Liver (tissue), 9 donors: ENCODE data around the gene GARNL3. TPM values are rescaled to one million over a fixed set of nuclear protein-coding genes. Genes with fewer than 3 reads are reported as not detected.

Source experiments
- DNase-seq: peaks from one replicate; pipeline ENCODE4 v3.0.0-alpha.2; 2017; ENCODE audit warnings: low spot score
- H3K27ac ChIP-seq, 2 donors: one replicate each; pipeline ENCODE4 v1.7.0; 2013; ENCODE audit warnings: inconsistent platforms in 2 of 2, low read length in 2 of 2, control low read depth in 1 of 2, low read depth in 1 of 2, mild to moderate bottlenecking in 1 of 2
- H3K27me3 ChIP-seq, 4 donors: one replicate each; pipeline versions ENCODE4 v1.6.1 to v1.7.0; 2013; ENCODE audit warnings: low read length in 3 of 4, inconsistent platforms in 1 of 4, mild to moderate bottlenecking in 1 of 4, moderate library complexity in 1 of 4; ENCODE audit not compliant: control insufficient read depth in 4 of 4, insufficient read depth in 4 of 4
- H3K36me3 ChIP-seq, 4 donors: one replicate each; pipeline versions ENCODE4 v1.6.1 to v1.7.0; 2013; ENCODE audit warnings: low read length in 3 of 4, mild to moderate bottlenecking in 3 of 4, low read depth in 1 of 4, moderate library complexity in 1 of 4; ENCODE audit not compliant: control insufficient read depth in 4 of 4, insufficient read depth in 3 of 4
- H3K4me1 ChIP-seq, 4 donors: one replicate each; pipeline versions ENCODE4 v1.6.1 to v1.7.0; 2013; ENCODE audit warnings: low read length in 3 of 4, mild to moderate bottlenecking in 3 of 4, moderate library complexity in 1 of 4; ENCODE audit not compliant: control insufficient read depth in 4 of 4, insufficient read depth in 4 of 4
- H3K4me3 ChIP-seq, 3 donors: one replicate each; pipeline versions ENCODE4 v1.6.1 to v1.7.0; 2013; ENCODE audit warnings: low read length in 3 of 3, control low read depth in 1 of 3, low read depth in 1 of 3, mild to moderate bottlenecking in 1 of 3
- H3K9ac ChIP-seq, 2 donors: one replicate each; pipeline ENCODE4 v1.7.0; 2013; ENCODE audit warnings: low read length in 2 of 2, mild to moderate bottlenecking in 2 of 2, moderate library complexity in 2 of 2, control low read depth in 1 of 2, low read depth in 1 of 2
- H3K9me3 ChIP-seq, 4 donors: one replicate each; pipeline versions ENCODE4 v1.6.1 to v1.7.0; 2013; ENCODE audit warnings: low read length in 3 of 4; ENCODE audit not compliant: control insufficient read depth in 4 of 4
- EGR1 ChIP-seq, 2 donors: IDR thresholded peaks; 2 replicates each; pipeline ENCODE4 v1.6.1; 2016 to 2018; ENCODE audit warnings: antibody characterized with exemption in 2 of 2, low read depth in 2 of 2
- FOXA1 ChIP-seq: IDR thresholded peaks from 2 replicates; pipeline ENCODE4 v1.6.1; 2016; ENCODE audit warnings: antibody characterized with exemption
- FOXA2 ChIP-seq: IDR thresholded peaks from 2 replicates; pipeline ENCODE4 v1.6.1; 2016; ENCODE audit warnings: antibody characterized with exemption
- GABPA ChIP-seq, 2 donors: IDR thresholded peaks in 1 of 2; conservative IDR thresholded peaks in 1 of 2; 2 replicates each; pipeline ENCODE4 v1.6.1; 2016; ENCODE audit warnings: antibody characterized with exemption in 2 of 2, mild to moderate bottlenecking in 1 of 2, moderate library complexity in 1 of 2
- HNF4A ChIP-seq, 2 donors: conservative IDR thresholded peaks; 2 replicates each; pipeline ENCODE4 v1.6.1; 2016; ENCODE audit warnings: antibody characterized with exemption in 2 of 2, mild to moderate bottlenecking in 2 of 2
- HNF4G ChIP-seq: IDR thresholded peaks from 2 replicates; pipeline ENCODE4 v1.6.1; 2016; ENCODE audit warnings: antibody characterized with exemption
- JUND ChIP-seq, 2 donors: IDR thresholded peaks; 2 replicates each; pipeline ENCODE4 v1.6.1; 2016; ENCODE audit warnings: antibody characterized with exemption in 2 of 2
- NR2F2 ChIP-seq: IDR thresholded peaks from 2 replicates; pipeline ENCODE4 v1.6.1; 2016; ENCODE audit warnings: antibody characterized with exemption
- RAD21 ChIP-seq, 2 donors: IDR thresholded peaks; 2 replicates each; pipeline ENCODE4 v1.6.1; 2016; ENCODE audit warnings: antibody characterized with exemption in 2 of 2, mild to moderate bottlenecking in 2 of 2
- RXRA ChIP-seq, 2 donors: IDR thresholded peaks; 2 replicates each; pipeline ENCODE4 v1.6.1; 2017 to 2018; ENCODE audit warnings: antibody characterized with exemption in 2 of 2, mild to moderate bottlenecking in 1 of 2
- SP1 ChIP-seq: IDR thresholded peaks from 2 replicates; pipeline ENCODE4 v1.6.1; 2018; ENCODE audit warnings: antibody characterized with exemption, mild to moderate bottlenecking
- TAF1 ChIP-seq: conservative IDR thresholded peaks from 2 replicates; pipeline ENCODE4 v1.6.1; 2016; ENCODE audit warnings: antibody characterized with exemption, mild to moderate bottlenecking
- YY1 ChIP-seq: IDR thresholded peaks from 2 replicates; pipeline ENCODE4 v1.6.1; 2016; ENCODE audit warnings: antibody characterized with exemption, mild to moderate bottlenecking
- WGBS: extraction: QIAGEN DNeasy Blood & Tissue Kit; methylation state at CpG from one replicate; pipeline ENCODE4 v1.1.7; 2013; 5-methylcytosine and 5-hydroxymethylcytosine counted together
- polyA plus RNA-seq, 2 donors: library from polyadenylated mRNA; stranded (reverse) in 1 of 2; unstranded in 1 of 2; fragments of 200-250 nt in 1 of 2; fragments of >200 nt in 1 of 2; fragmentation: Nextera tagmentation in 1 of 2; extraction: Ambion mirVana in 1 of 2; gene quantifications; one replicate each; pipeline versions ENCODE4 v1.2.1 to v1.2.3, GENCODE V29; 2013 to 2015
- total RNA-seq, 2 donors: library from RNA; depleted of rRNA; stranded (reverse); fragments of >200 nt; gene quantifications; one replicate each; pipeline ENCODE4 v1.2.3, GENCODE V29; 2014
- TF ChIP-seq, protein P1 (sequence below): IDR thresholded peaks from 2 replicates; pipeline ENCODE4 v1.6.1; 2016; ENCODE audit warnings: antibody characterized with exemption, mild to moderate bottlenecking
- TF ChIP-seq, protein P2 (sequence below): fragments of 150-350 bp; IDR thresholded peaks from 2 replicates; pipeline ENCODE4 v1.5.1; 2017; ENCODE audit warnings: improper control_type of control experiment, low read depth, low read length; ENCODE audit not compliant: missing input control
- TF ChIP-seq, protein P3 (sequence below): IDR thresholded peaks from 2 replicates; pipeline ENCODE4 v1.6.1; 2016; ENCODE audit warnings: antibody characterized with exemption
- TF ChIP-seq, protein P4 (sequence below): IDR thresholded peaks from 2 replicates; pipeline ENCODE4 v1.6.1; 2016; ENCODE audit warnings: antibody characterized with exemption
- TF ChIP-seq, protein P5 (sequence below): IDR thresholded peaks from 2 replicates; pipeline ENCODE4 v1.6.1; 2016; ENCODE audit warnings: antibody characterized with exemption
- donor health status: healthy.
- donor health status: healthy.
- donor health status: healthy.
- donor health status: healthy.
- donor health status: healthy.

The GARNL3 gene
- total and polyA plus RNA-seq, 4 donors: 0.89 to 6.7 (median 3.5) TPM

DNA sequence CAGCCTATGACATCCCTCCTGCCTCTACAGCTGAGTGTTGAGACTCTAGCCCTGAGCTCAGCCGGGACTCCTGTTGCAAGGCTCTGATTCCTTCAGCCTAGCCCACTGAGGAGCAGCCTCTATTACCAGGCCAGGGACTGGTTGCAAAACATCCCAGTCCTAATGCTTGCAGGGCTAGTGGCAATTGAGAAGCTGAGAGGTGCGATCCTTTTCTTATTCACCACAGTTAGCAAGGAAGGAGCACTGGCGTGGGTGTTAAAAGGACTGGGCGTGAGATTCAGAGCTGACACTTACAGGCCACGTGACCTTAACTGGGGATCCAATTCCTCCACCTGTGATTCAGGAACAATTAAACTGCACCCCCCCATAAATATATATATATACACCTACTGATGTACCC, 58.8 kb downstream of the GARNL3 start (continued):
- TF ChIP-seq, protein P1, sequence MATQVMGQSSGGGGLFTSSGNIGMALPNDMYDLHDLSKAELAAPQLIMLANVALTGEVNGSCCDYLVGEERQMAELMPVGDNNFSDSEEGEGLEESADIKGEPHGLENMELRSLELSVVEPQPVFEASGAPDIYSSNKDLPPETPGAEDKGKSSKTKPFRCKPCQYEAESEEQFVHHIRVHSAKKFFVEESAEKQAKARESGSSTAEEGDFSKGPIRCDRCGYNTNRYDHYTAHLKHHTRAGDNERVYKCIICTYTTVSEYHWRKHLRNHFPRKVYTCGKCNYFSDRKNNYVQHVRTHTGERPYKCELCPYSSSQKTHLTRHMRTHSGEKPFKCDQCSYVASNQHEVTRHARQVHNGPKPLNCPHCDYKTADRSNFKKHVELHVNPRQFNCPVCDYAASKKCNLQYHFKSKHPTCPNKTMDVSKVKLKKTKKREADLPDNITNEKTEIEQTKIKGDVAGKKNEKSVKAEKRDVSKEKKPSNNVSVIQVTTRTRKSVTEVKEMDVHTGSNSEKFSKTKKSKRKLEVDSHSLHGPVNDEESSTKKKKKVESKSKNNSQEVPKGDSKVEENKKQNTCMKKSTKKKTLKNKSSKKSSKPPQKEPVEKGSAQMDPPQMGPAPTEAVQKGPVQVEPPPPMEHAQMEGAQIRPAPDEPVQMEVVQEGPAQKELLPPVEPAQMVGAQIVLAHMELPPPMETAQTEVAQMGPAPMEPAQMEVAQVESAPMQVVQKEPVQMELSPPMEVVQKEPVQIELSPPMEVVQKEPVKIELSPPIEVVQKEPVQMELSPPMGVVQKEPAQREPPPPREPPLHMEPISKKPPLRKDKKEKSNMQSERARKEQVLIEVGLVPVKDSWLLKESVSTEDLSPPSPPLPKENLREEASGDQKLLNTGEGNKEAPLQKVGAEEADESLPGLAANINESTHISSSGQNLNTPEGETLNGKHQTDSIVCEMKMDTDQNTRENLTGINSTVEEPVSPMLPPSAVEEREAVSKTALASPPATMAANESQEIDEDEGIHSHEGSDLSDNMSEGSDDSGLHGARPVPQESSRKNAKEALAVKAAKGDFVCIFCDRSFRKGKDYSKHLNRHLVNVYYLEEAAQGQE: no peak

DNA sequence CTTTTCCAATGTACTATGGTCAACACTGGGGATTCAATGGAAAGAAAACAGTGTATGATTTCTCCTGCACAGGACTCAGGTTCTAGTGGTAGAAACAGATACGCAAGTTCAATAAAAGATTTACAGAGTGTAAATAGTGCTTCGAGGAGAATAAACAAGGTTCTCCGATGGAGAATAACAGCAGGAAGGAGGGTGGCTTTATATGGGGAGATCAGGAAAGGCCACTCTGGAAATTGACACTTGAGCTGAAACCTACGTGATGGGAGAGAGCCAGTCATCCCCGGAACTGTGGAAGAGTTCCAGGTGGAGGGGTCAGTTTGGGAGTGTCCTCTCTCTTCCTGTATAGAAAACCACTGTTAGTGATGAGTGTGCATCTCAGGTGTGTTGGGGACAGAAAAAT, 65.9 kb downstream of the GARNL3 start:
- 49% methylated on average over 5 of the region's 5 CpGs for WGBS
- Histone ChIP-seq H3K27ac (no peak overlapping the region), H3K4me1 (peaks cover 0 to 4% (median 3%) of the 10 kb centered on the region in 4 donors), H3K27me3 (no peaks in the 10 kb centered on the region), H3K9ac (no peak overlapping the region), H3K36me3 (no peaks in the 10 kb centered on the region), H3K4me3 (no peak overlapping the region), H3K9me3 (no peaks in the 10 kb centered on the region)
- no peak for DNase-seq
- peak in 1 of 2 donors; percentile 17 for TF ChIP-seq RAD21 (IDR thresholded peaks at IDR 0.05)
- peak in 1 of 2 donors; percentile 11 for TF ChIP-seq HNF4A (conservative IDR thresholded peaks at IDR 0.05)
- no peak for TF ChIP-seq RXRA (IDR thresholded peaks at IDR 0.05)

DNA sequence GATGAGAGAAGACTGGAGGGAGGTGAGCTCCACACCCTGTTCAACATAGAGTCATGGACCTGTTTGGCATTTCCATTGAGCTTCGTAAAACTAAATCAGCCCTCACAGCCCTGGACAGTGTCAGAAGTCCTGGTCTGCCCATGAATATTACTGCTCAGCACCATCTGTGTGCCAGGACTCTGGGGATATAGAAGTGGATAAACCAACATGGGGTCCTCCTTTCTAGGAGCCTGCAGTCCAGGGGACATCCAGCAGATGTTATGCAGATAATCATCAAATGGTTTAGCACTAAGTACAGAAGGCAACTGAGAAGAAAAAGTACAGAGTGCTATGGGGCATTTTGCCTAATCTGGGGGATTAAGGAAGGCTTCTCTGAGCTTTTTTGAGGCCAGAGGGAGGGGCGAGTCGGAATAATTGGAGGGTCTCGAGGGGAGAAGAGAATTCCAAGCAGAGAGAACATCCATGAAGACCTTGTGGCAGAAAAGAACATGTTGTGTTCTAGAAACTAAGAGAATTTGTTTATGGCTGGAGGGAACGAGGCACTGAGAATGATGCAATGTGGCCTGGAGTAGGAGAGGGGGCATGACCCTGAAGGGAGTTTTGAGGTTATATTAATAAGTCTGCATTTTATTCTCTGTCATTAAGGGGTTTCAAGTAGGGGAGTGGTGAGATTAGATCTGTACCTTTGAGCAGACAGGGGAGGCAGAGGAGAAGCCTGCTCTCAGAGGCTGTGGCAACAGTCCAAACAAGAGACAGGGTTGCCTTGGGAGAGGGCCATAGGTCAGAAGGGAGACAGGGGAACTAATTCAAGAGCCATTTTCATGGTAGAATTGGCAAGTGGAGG, 68.9 kb downstream of the GARNL3 start:
- no peak overlapping the region for H3K4me3 ChIP-seq
- peak overlapping the region in 1 of 2 donors; percentile 15 for H3K27ac ChIP-seq
- H3K36me3 ChIP-seq: peaks cover 0 to 4% (median 2%) of the 10 kb centered on the region in 4 donors
- TF ChIP-seq EGR1 (IDR thresholded peaks at IDR 0.05; ENCODE audit: low read depth in 2 of 2): no peak
- no peak for TF ChIP-seq FOXA2
- TF ChIP-seq, protein P2, sequence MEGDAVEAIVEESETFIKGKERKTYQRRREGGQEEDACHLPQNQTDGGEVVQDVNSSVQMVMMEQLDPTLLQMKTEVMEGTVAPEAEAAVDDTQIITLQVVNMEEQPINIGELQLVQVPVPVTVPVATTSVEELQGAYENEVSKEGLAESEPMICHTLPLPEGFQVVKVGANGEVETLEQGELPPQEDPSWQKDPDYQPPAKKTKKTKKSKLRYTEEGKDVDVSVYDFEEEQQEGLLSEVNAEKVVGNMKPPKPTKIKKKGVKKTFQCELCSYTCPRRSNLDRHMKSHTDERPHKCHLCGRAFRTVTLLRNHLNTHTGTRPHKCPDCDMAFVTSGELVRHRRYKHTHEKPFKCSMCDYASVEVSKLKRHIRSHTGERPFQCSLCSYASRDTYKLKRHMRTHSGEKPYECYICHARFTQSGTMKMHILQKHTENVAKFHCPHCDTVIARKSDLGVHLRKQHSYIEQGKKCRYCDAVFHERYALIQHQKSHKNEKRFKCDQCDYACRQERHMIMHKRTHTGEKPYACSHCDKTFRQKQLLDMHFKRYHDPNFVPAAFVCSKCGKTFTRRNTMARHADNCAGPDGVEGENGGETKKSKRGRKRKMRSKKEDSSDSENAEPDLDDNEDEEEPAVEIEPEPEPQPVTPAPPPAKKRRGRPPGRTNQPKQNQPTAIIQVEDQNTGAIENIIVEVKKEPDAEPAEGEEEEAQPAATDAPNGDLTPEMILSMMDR: no peak
- TF ChIP-seq SP1: no peak
- TF ChIP-seq HNF4A (conservative IDR thresholded peaks at IDR 0.05): peak in 1 of 2 donors; percentile 12
- TF ChIP-seq HNF4G: no peak
- no peak for TF ChIP-seq RAD21 (IDR thresholded peaks at IDR 0.05)
- peak; percentile 89 for TF ChIP-seq NR2F2
- TF ChIP-seq, protein P3, sequence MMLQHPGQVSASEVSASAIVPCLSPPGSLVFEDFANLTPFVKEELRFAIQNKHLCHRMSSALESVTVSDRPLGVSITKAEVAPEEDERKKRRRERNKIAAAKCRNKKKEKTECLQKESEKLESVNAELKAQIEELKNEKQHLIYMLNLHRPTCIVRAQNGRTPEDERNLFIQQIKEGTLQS: peak; percentile 78
- TF ChIP-seq JUND (IDR thresholded peaks at IDR 0.05): no peak
- TF ChIP-seq, protein P1: no peak
- TF ChIP-seq FOXA1: no peak
- TF ChIP-seq, protein P4, sequence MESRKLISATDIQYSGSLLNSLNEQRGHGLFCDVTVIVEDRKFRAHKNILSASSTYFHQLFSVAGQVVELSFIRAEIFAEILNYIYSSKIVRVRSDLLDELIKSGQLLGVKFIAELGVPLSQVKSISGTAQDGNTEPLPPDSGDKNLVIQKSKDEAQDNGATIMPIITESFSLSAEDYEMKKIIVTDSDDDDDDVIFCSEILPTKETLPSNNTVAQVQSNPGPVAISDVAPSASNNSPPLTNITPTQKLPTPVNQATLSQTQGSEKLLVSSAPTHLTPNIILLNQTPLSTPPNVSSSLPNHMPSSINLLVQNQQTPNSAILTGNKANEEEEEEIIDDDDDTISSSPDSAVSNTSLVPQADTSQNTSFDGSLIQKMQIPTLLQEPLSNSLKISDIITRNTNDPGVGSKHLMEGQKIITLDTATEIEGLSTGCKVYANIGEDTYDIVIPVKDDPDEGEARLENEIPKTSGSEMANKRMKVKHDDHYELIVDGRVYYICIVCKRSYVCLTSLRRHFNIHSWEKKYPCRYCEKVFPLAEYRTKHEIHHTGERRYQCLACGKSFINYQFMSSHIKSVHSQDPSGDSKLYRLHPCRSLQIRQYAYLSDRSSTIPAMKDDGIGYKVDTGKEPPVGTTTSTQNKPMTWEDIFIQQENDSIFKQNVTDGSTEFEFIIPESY: no peak
- TF ChIP-seq GABPA (IDR thresholded peaks at IDR 0.05 in 1 of 2, conservative IDR thresholded peaks at IDR 0.05 in 1 of 2): no peak
- no peak for TF ChIP-seq TAF1
- TF ChIP-seq, protein P5, sequence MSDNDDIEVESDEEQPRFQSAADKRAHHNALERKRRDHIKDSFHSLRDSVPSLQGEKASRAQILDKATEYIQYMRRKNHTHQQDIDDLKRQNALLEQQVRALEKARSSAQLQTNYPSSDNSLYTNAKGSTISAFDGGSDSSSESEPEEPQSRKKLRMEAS: no peak
- TF ChIP-seq YY1: no peak
- peak; percentile 11 to 42 for TF ChIP-seq RXRA (IDR thresholded peaks at IDR 0.05)
- 81% methylated on average over 5 of the region's 5 CpGs for WGBS
- no peak overlapping the region for H3K9ac ChIP-seq
- no peaks in the 10 kb centered on the region for H3K27me3 ChIP-seq
- peaks cover 2 to 4% (median 3%) of the 10 kb centered on the region in 4 donors for H3K4me1 ChIP-seq
- no peak for DNase-seq
- no peaks in the 10 kb centered on the region for H3K9me3 ChIP-seq
